ENCODE measurements around the gene STAT3.
A peak's percentile ranks its signal among the peaks of the same experiment; 100 is the strongest.
"Not testable (repeated sequence)": the region's sequence is repeated elsewhere in the genome, so short reads cannot be mapped to it uniquely, and the experiment has no call there.

STAT3 gene

GRCh38 chr17:42395601-42396000 is 7.4 kb upstream of the STAT3 start:
- not testable (repeated sequence) for DNase-seq (ENCODE audit: low read depth); H3K36me3 ChIP-seq (ENCODE audit: control insufficient read depth, insufficient read depth, low read length, severe bottlenecking); H3K9me3 ChIP-seq (ENCODE audit: control insufficient read depth, low read length); H3K4me3 ChIP-seq (ENCODE audit: low read length); H3K27me3 ChIP-seq (replicated peaks; ENCODE audit: control insufficient read depth, insufficient read depth, low read length); H3K9ac ChIP-seq (ENCODE audit: low read length)
- peaks cover 21% of the 10 kb centered on the region for H3K4me1 ChIP-seq (ENCODE audit: control insufficient read depth, insufficient read depth, low read length)

GRCh38 chr17:42394838-42395237 is 6.6 kb upstream of the STAT3 start:
- Histone ChIP-seq H3K4me3 (ENCODE audit: low read length) (no peak overlapping the region), H3K9me3 (ENCODE audit: control insufficient read depth, low read length) (no peaks in the 10 kb centered on the region), H3K4me1 (ENCODE audit: control insufficient read depth, insufficient read depth, low read length) (peaks cover 16% of the 10 kb centered on the region), H3K27me3 (replicated peaks; ENCODE audit: control insufficient read depth, insufficient read depth, low read length) (no peaks in the 10 kb centered on the region), H3K36me3 (ENCODE audit: control insufficient read depth, insufficient read depth, low read length, severe bottlenecking) (no peaks in the 10 kb centered on the region), H3K9ac (ENCODE audit: low read length) (no peak overlapping the region)
- DNase-seq (ENCODE audit: low read depth): no peak

GRCh38 chr17:42392692-42393415 is 4.6 kb upstream of the STAT3 start:
- Histone ChIP-seq H3K36me3 (ENCODE audit: control insufficient read depth, insufficient read depth, low read length, severe bottlenecking) (no peaks in the 10 kb centered on the region), H3K9ac (ENCODE audit: low read length) (no peak overlapping the region), H3K9me3 (ENCODE audit: control insufficient read depth, low read length) (no peaks in the 10 kb centered on the region), H3K4me1 (ENCODE audit: control insufficient read depth, insufficient read depth, low read length) (peaks cover 13% of the 10 kb centered on the region), H3K4me3 (ENCODE audit: low read length) (no peak overlapping the region), H3K27me3 (replicated peaks; ENCODE audit: control insufficient read depth, insufficient read depth, low read length) (no peaks in the 10 kb centered on the region)
- no peak for DNase-seq (ENCODE audit: low read depth)

GRCh38 chr17:42391439-42391838 is 3.2 kb upstream of the STAT3 start:
- not testable (repeated sequence) for H3K9me3 ChIP-seq (ENCODE audit: control insufficient read depth, low read length); H3K4me3 ChIP-seq (ENCODE audit: low read length); H3K27me3 ChIP-seq (replicated peaks; ENCODE audit: control insufficient read depth, insufficient read depth, low read length); H3K36me3 ChIP-seq (ENCODE audit: control insufficient read depth, insufficient read depth, low read length, severe bottlenecking); H3K9ac ChIP-seq (ENCODE audit: low read length); DNase-seq (ENCODE audit: low read depth)
- H3K4me1 ChIP-seq (ENCODE audit: control insufficient read depth, insufficient read depth, low read length): peaks cover 14% of the 10 kb centered on the region

- peaks cover 24% of the 10 kb centered on the region for H3K4me1 ChIP-seq (ENCODE audit: control insufficient read depth, insufficient read depth, low read length)
- H3K9ac ChIP-seq (ENCODE audit: low read length): peak overlapping the region; percentile 81
- DNase-seq (ENCODE audit: low read depth): no peak
- no peaks in the 10 kb centered on the region for H3K9me3 ChIP-seq (ENCODE audit: control insufficient read depth, low read length)
- no peak overlapping the region for H3K4me3 ChIP-seq (ENCODE audit: low read length)
- H3K27me3 ChIP-seq (replicated peaks; ENCODE audit: control insufficient read depth, insufficient read depth, low read length): no peaks in the 10 kb centered on the region
- H3K36me3 ChIP-seq (ENCODE audit: control insufficient read depth, insufficient read depth, low read length, severe bottlenecking): no peaks in the 10 kb centered on the region
These were observed 1.7 kb upstream of the STAT3 start for GRCh38 chr17:42389899-42390298.

- no peak for DNase-seq (ENCODE audit: low read depth)
- Histone ChIP-seq H3K9me3 (ENCODE audit: control insufficient read depth, low read length) (no peaks in the 10 kb centered on the region), H3K27me3 (replicated peaks; ENCODE audit: control insufficient read depth, insufficient read depth, low read length) (no peaks in the 10 kb centered on the region), H3K4me3 (ENCODE audit: low read length) (peak overlapping the region; percentile 75), H3K36me3 (ENCODE audit: control insufficient read depth, insufficient read depth, low read length, severe bottlenecking) (no peaks in the 10 kb centered on the region), H3K4me1 (ENCODE audit: control insufficient read depth, insufficient read depth, low read length) (peaks cover 24% of the 10 kb centered on the region), H3K9ac (ENCODE audit: low read length) (peak overlapping the region; percentile 81)
These were observed 834 bp upstream of the STAT3 start for GRCh38 chr17:42389135-42389417.

GRCh38 chr17:42387661-42388380 is 421 bp downstream of the STAT3 start:
- Histone ChIP-seq H3K4me1 (ENCODE audit: control insufficient read depth, insufficient read depth, low read length) (peaks cover 24% of the 10 kb centered on the region), H3K9me3 (ENCODE audit: control insufficient read depth, low read length) (no peaks in the 10 kb centered on the region), H3K36me3 (ENCODE audit: control insufficient read depth, insufficient read depth, low read length, severe bottlenecking) (peaks cover 6% of the 10 kb centered on the region), H3K27me3 (replicated peaks; ENCODE audit: control insufficient read depth, insufficient read depth, low read length) (no peaks in the 10 kb centered on the region), H3K4me3 (ENCODE audit: low read length) (peak overlapping the region; percentile 98), H3K9ac (ENCODE audit: low read length) (peak overlapping the region; percentile 99)
- peak; percentile 59 for DNase-seq (ENCODE audit: low read depth)

GRCh38 chr17:42386777-42387657 is 1.2 kb downstream of the STAT3 start:
- Histone ChIP-seq H3K9me3 (ENCODE audit: control insufficient read depth, low read length) (no peaks in the 10 kb centered on the region), H3K36me3 (ENCODE audit: control insufficient read depth, insufficient read depth, low read length, severe bottlenecking) (peaks cover 6% of the 10 kb centered on the region), H3K4me3 (ENCODE audit: low read length) (peak overlapping the region; percentile 98), H3K4me1 (ENCODE audit: control insufficient read depth, insufficient read depth, low read length) (peaks cover 31% of the 10 kb centered on the region), H3K9ac (ENCODE audit: low read length) (peak overlapping the region; percentile 99), H3K27me3 (replicated peaks; ENCODE audit: control insufficient read depth, insufficient read depth, low read length) (no peaks in the 10 kb centered on the region)
- peak; percentile 94 for DNase-seq (ENCODE audit: low read depth)

- Histone ChIP-seq H3K36me3 (ENCODE audit: control insufficient read depth, insufficient read depth, low read length, severe bottlenecking) (peaks cover 15% of the 10 kb centered on the region), H3K9me3 (ENCODE audit: control insufficient read depth, low read length) (no peaks in the 10 kb centered on the region), H3K4me3 (ENCODE audit: low read length) (no peak overlapping the region), H3K27me3 (replicated peaks; ENCODE audit: control insufficient read depth, insufficient read depth, low read length) (no peaks in the 10 kb centered on the region), H3K9ac (ENCODE audit: low read length) (no peak overlapping the region), H3K4me1 (ENCODE audit: control insufficient read depth, insufficient read depth, low read length) (peaks cover 42% of the 10 kb centered on the region)
- DNase-seq (ENCODE audit: low read depth): no peak
These were observed 6.3 kb downstream of the STAT3 start for GRCh38 chr17:42381898-42382297.

GRCh38 chr17:42380935-42381334 is 7.3 kb downstream of the STAT3 start:
- peaks cover 15% of the 10 kb centered on the region for H3K36me3 ChIP-seq (ENCODE audit: control insufficient read depth, insufficient read depth, low read length, severe bottlenecking)
- H3K4me1 ChIP-seq (ENCODE audit: control insufficient read depth, insufficient read depth, low read length): peaks cover 36% of the 10 kb centered on the region
- H3K27me3 ChIP-seq (replicated peaks; ENCODE audit: control insufficient read depth, insufficient read depth, low read length): no peaks in the 10 kb centered on the region
- no peak overlapping the region for H3K9ac ChIP-seq (ENCODE audit: low read length)
- no peak overlapping the region for H3K4me3 ChIP-seq (ENCODE audit: low read length)
- no peaks in the 10 kb centered on the region for H3K9me3 ChIP-seq (ENCODE audit: control insufficient read depth, low read length)
- no peak for DNase-seq (ENCODE audit: low read depth)

GRCh38 chr17:42378959-42379594 is 9.2 kb downstream of the STAT3 start:
- DNase-seq (ENCODE audit: low read depth): no peak
- Histone ChIP-seq H3K4me3 (ENCODE audit: low read length) (peak overlapping the region; percentile 71), H3K27me3 (replicated peaks; ENCODE audit: control insufficient read depth, insufficient read depth, low read length) (no peaks in the 10 kb centered on the region), H3K9me3 (ENCODE audit: control insufficient read depth, low read length) (no peaks in the 10 kb centered on the region), H3K9ac (ENCODE audit: low read length) (peak overlapping the region; percentile 67), H3K4me1 (ENCODE audit: control insufficient read depth, insufficient read depth, low read length) (peaks cover 31% of the 10 kb centered on the region), H3K36me3 (ENCODE audit: control insufficient read depth, insufficient read depth, low read length, severe bottlenecking) (peaks cover 15% of the 10 kb centered on the region)
